ENCODE measurements around the gene ATP13A4.

The ATP13A4 gene

DNA sequence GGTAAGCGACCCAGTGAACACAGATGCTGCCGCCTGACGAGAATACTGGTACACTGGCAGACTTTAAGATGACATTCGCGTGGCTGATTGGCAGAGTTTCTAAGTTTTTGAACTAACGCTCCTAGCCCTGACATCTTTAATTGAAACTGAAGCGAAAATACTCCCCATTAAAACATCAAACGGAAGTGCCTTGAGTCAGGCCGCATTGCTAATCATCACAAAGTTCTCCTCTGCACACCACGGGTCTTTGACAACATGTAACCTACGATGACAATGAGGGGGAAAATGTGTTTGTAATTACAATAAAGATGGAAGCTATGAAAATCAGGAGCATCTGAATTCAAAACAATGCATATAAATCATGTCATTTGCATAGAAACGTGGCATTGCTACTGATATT is 44.5 kb downstream of the ATP13A4 start:
- Histone ChIP-seq H3K4me3 (ENCODE audit: low read depth, low read length) (no peak overlapping the region), H3K27ac (no peak overlapping the region), H3K27me3 (ENCODE audit: insufficient read depth, low read depth, severe bottlenecking) (no peaks in the 10 kb centered on the region), H3K9me3 (ENCODE audit: severe bottlenecking) (no peaks in the 10 kb centered on the region), H3K36me3 (no peaks in the 10 kb centered on the region)
- no peak for DNase-seq
- TF ChIP-seq, protein P1, sequence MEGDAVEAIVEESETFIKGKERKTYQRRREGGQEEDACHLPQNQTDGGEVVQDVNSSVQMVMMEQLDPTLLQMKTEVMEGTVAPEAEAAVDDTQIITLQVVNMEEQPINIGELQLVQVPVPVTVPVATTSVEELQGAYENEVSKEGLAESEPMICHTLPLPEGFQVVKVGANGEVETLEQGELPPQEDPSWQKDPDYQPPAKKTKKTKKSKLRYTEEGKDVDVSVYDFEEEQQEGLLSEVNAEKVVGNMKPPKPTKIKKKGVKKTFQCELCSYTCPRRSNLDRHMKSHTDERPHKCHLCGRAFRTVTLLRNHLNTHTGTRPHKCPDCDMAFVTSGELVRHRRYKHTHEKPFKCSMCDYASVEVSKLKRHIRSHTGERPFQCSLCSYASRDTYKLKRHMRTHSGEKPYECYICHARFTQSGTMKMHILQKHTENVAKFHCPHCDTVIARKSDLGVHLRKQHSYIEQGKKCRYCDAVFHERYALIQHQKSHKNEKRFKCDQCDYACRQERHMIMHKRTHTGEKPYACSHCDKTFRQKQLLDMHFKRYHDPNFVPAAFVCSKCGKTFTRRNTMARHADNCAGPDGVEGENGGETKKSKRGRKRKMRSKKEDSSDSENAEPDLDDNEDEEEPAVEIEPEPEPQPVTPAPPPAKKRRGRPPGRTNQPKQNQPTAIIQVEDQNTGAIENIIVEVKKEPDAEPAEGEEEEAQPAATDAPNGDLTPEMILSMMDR (IDR thresholded peaks at IDR 0.05; ENCODE audit: low read depth, low read length), result no peak

DNA sequence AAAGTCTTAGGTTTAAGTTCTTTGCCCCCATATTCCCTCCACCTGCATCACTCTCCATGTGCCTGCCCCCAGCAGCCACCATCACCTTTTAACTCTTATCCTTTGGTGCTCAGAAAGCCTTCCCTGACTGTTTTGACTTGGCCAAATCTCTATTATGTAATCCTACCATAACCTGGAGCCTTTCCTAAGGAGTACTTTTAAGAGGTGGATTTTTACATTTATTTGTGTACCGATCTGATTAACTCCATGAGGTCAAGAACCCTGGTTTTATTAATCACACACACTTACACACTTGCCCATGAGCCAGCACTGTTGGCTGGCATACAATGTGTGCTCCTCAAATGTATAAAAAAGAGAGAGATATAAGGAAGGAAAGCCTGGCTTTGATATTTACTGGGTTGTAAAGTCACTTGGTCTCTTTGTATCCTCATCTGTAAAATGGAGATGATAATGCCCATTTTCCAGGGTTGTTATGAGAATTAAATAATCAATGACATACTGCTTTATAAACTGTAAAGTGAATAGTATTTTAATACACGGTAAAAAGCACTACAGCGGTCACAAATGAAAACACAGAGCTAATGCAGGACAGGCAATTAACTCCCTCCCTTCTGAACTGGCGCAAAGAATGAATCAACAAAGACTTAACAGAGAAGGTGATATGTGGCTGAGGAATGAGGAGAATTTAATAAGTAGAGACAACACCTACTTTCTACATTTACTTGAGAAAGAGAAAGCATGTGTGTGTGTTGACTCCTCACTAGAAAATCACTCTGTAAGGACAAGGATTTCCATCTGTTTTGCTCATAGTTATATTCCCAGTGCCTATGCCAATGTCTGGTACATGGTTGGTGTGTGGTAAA is 45.4 kb downstream of the ATP13A4 start:
- TF ChIP-seq, protein P1 (IDR thresholded peaks at IDR 0.05; ENCODE audit: low read depth, low read length), result no peak
- no peaks in the 10 kb centered on the region for H3K36me3 ChIP-seq
- H3K27ac ChIP-seq, result no peak overlapping the region
- H3K4me3 ChIP-seq (ENCODE audit: low read depth, low read length), result no peak overlapping the region
- no peak for DNase-seq
- H3K27me3 ChIP-seq (ENCODE audit: insufficient read depth, low read depth, severe bottlenecking), result no peaks in the 10 kb centered on the region
- no peaks in the 10 kb centered on the region for H3K9me3 ChIP-seq (ENCODE audit: severe bottlenecking)

DNA sequence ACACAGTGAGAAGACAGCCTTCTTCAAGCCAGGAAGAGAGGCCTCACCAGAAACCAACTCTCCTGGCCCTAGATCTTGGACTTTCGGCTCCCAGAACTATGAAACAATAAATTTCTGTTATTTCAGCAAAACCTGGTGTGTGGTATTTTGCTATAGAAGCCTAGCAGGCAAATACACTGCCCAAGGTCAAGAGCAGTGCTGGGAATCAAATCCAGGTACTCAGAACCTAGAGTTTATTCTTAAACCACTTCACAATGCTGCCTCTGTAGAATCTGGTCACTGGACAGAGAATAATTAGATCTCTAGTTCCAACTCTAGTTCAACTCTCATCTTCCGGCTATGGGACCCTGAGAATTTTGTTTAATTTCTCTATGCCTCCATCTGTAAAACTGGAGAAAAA is 46.6 kb downstream of the ATP13A4 start:
- no peak overlapping the region for H3K27ac ChIP-seq
- no peak for DNase-seq
- H3K27me3 ChIP-seq (ENCODE audit: insufficient read depth, low read depth, severe bottlenecking), result no peaks in the 10 kb centered on the region
- H3K36me3 ChIP-seq, result no peaks in the 10 kb centered on the region
- H3K4me3 ChIP-seq (ENCODE audit: low read depth, low read length), result no peak overlapping the region
- H3K9me3 ChIP-seq (ENCODE audit: severe bottlenecking), result no peaks in the 10 kb centered on the region
- TF ChIP-seq, protein P1 (IDR thresholded peaks at IDR 0.05; ENCODE audit: low read depth, low read length), result no peak

DNA sequence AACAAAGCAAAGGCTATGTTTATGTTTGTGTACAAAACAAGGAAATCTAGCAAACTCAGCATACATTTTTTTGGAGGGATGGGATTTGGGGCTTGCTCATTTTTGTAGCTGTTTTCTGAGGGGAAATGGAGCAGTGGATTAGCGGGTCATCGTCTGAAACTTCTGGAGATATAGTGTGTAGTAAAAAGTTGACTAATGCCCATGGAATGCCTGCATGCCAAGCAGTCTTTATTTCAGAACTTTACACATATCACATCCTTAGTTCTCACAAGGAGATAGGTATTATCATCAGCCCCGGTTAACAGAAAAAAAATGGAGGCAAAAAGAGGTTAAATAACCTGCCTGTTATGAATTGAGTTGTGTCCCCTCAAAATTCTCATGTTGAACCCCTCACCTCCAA is 47.1 kb downstream of the ATP13A4 start:
- Histone ChIP-seq H3K36me3 (no peaks in the 10 kb centered on the region), H3K27ac (no peak overlapping the region), H3K27me3 (ENCODE audit: insufficient read depth, low read depth, severe bottlenecking) (no peaks in the 10 kb centered on the region), H3K4me3 (ENCODE audit: low read depth, low read length) (no peak overlapping the region), H3K9me3 (ENCODE audit: severe bottlenecking) (no peaks in the 10 kb centered on the region)
- TF ChIP-seq, protein P1 (IDR thresholded peaks at IDR 0.05; ENCODE audit: low read depth, low read length), result no peak
- DNase-seq, result no peak

DNA sequence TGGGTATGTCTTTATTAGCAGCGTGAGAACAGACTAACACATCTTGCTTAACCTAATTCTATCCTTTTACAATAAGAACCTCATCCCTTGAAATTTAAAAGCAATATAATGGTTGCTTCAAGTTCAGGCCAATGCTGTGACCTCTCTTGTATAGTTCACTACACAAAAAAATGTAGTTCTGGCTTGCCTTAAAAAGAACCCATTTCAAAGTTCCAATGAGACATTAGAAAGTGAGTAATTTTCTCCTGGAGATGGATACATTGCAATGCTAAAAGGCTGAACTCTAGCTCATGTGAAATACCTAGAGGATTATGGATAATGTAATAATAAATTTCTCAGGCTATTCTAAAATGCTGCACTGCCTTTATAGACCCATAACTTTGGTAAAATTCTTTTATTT is 47.8 kb downstream of the ATP13A4 start:
- TF ChIP-seq, protein P1 (IDR thresholded peaks at IDR 0.05; ENCODE audit: low read depth, low read length), result no peak
- DNase-seq, result no peak
- no peak overlapping the region for H3K27ac ChIP-seq
- H3K36me3 ChIP-seq, result no peaks in the 10 kb centered on the region
- no peaks in the 10 kb centered on the region for H3K27me3 ChIP-seq (ENCODE audit: insufficient read depth, low read depth, severe bottlenecking)
- no peaks in the 10 kb centered on the region for H3K9me3 ChIP-seq (ENCODE audit: severe bottlenecking)
- no peak overlapping the region for H3K4me3 ChIP-seq (ENCODE audit: low read depth, low read length)

DNA sequence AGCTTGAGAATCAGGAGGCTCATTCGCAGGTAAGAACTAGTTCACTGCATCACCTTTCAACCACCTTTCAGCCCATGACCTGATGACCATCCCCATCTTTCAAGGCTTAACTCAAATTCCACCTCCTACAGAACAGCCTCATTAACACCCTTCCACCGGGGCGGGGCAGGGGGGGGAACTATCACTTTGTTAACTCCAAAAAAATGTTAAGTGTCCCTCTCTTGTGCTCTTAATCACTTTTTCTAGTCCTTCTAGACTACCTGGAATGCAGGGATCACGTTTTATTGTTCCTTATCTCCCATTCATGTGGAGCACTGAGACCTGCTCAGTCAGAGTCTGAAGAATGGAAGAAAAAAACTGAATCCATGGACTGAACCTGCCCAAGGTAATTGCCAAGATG is 51.8 kb downstream of the ATP13A4 start:
- DNase-seq, result no peak
- no peak overlapping the region for H3K27ac ChIP-seq
- no peak overlapping the region for H3K4me3 ChIP-seq (ENCODE audit: low read depth, low read length)
- no peaks in the 10 kb centered on the region for H3K9me3 ChIP-seq (ENCODE audit: severe bottlenecking)
- TF ChIP-seq, protein P1 (IDR thresholded peaks at IDR 0.05; ENCODE audit: low read depth, low read length), result no peak
- H3K27me3 ChIP-seq (ENCODE audit: insufficient read depth, low read depth, severe bottlenecking), result no peaks in the 10 kb centered on the region
- no peaks in the 10 kb centered on the region for H3K36me3 ChIP-seq

Measured in WERI-Rb-1 (cell line).